ENCODE data around the gene KDM1A. TPM values are rescaled to one million over a fixed set of nuclear protein-coding genes. Genes with fewer than 3 reads are reported as not detected.

The KDM1A gene
- total RNA-seq, 1 donor from 2014 or later = 258 TPM

DNA sequence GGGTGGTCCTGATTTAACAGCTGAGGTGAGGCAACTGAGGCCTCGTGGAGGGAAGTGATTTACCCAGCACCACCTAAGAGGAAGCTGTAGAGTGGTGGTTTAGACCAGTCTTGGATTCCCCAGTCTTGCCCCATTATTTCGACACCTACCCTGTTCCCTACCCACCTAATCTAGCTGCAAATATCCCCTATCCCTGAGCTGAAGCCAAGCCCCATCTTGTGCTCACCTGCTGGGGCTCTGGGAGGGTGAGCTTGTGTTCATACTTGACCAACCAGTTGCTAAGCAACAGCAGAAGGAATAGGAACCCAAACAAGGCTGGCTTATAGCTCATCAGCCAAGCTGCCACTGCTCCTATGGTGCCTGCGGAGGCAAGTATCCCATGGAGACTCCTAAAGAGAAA is 5.6 kb upstream of the KDM1A start:
- no peaks in the 10 kb centered on the region for H3K9me3 Mint-ChIP-seq
- H3K4me3 Mint-ChIP-seq = peak overlapping the region; percentile 41
- peaks cover 12% of the 10 kb centered on the region for H3K4me1 Mint-ChIP-seq
- no peak overlapping the region for H3K27ac Mint-ChIP-seq (ENCODE audit: unreplicated experiment)
- TF ChIP-seq, protein P1, sequence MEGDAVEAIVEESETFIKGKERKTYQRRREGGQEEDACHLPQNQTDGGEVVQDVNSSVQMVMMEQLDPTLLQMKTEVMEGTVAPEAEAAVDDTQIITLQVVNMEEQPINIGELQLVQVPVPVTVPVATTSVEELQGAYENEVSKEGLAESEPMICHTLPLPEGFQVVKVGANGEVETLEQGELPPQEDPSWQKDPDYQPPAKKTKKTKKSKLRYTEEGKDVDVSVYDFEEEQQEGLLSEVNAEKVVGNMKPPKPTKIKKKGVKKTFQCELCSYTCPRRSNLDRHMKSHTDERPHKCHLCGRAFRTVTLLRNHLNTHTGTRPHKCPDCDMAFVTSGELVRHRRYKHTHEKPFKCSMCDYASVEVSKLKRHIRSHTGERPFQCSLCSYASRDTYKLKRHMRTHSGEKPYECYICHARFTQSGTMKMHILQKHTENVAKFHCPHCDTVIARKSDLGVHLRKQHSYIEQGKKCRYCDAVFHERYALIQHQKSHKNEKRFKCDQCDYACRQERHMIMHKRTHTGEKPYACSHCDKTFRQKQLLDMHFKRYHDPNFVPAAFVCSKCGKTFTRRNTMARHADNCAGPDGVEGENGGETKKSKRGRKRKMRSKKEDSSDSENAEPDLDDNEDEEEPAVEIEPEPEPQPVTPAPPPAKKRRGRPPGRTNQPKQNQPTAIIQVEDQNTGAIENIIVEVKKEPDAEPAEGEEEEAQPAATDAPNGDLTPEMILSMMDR (conservative IDR thresholded peaks at IDR 0.05) = no peak
- DNase-seq (ENCODE audit: low read depth, low spot score) = no peak
- H3K36me3 Mint-ChIP-seq (ENCODE audit: low read depth) = no peaks in the 10 kb centered on the region
- no peaks in the 10 kb centered on the region for H3K27me3 Mint-ChIP-seq (ENCODE audit: low read depth)

DNA sequence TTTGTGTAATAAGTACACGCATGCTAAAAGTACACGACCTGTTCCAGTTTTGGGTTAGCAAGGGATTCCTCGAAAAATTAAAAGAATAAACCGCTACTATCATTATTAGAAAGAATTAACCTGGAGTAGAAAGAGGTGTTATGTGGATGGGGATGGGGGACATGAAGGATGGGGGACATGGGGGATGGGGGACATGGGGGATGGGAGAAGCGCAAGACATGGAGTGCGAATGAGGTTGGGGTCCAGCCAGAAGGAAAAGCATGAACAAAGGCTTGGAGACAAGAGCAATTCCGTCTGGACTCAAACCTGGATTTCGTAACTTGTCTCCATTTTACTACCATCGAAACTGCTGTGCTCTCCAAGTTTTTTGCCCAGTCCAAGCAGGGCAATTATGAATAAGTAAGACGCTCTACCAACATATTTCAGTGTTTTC is 591 bp upstream of the KDM1A start:
- no peaks in the 10 kb centered on the region for H3K27me3 Mint-ChIP-seq (ENCODE audit: low read depth)
- peak overlapping the region; percentile 93 for H3K4me3 Mint-ChIP-seq
- peaks cover 25% of the 10 kb centered on the region for H3K36me3 Mint-ChIP-seq (ENCODE audit: low read depth)
- H3K4me1 Mint-ChIP-seq = peaks cover 31% of the 10 kb centered on the region
- DNase-seq (ENCODE audit: low read depth, low spot score) = no peak
- TF ChIP-seq, protein P1 (conservative IDR thresholded peaks at IDR 0.05) = no peak
- peak overlapping the region; percentile 94 for H3K27ac Mint-ChIP-seq (ENCODE audit: unreplicated experiment)
- peaks cover 3% of the 10 kb centered on the region for H3K9me3 Mint-ChIP-seq

DNA sequence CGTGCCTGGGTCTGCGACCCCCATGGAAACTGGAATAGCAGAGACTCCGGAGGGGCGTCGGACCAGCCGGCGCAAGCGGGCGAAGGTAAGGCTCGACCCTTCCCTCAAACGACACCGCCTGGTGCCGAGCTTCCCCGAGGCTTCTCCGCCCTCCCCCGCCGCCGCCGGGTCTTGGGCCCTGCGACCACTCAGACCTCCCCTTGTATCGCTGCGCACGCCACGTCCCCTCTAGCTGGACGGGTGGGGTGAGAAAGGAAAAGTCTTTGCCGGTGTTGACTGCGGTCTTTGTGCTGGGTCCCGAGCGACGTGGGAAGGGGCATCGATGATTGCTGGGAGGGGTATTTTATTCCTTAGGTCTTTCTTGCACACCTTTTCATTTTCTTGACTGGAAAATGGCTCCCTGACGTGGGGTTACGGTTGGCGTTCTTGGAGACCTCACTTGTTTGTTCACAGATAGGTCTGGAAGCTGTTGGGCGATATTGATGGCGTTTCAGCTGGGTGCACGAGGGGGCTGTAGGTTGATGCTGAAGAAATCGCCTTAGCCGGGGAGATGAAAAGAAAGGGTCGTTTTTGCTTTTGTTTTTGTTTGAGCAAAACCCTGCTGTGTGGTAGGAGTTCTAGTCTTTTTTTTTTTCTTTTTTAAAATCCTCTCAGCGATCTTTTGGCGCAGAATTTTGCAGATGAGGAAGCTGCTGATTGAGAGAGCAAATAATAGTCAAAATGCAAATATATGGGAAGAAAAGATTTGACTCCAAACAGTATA is 776 bp downstream of the KDM1A start:
- TF ChIP-seq, protein P1 (conservative IDR thresholded peaks at IDR 0.05) = no peak
- Mint-ChIP-seq H3K27ac (ENCODE audit: unreplicated experiment) (peak overlapping the region; percentile 98), H3K36me3 (ENCODE audit: low read depth) (peaks cover 29% of the 10 kb centered on the region), H3K27me3 (ENCODE audit: low read depth) (no peaks in the 10 kb centered on the region), H3K9me3 (peaks cover 6% of the 10 kb centered on the region), H3K4me3 (peak overlapping the region; percentile 96), H3K4me1 (peaks cover 32% of the 10 kb centered on the region)
- DNase-seq (ENCODE audit: low read depth, low spot score) = peak; percentile 44

DNA sequence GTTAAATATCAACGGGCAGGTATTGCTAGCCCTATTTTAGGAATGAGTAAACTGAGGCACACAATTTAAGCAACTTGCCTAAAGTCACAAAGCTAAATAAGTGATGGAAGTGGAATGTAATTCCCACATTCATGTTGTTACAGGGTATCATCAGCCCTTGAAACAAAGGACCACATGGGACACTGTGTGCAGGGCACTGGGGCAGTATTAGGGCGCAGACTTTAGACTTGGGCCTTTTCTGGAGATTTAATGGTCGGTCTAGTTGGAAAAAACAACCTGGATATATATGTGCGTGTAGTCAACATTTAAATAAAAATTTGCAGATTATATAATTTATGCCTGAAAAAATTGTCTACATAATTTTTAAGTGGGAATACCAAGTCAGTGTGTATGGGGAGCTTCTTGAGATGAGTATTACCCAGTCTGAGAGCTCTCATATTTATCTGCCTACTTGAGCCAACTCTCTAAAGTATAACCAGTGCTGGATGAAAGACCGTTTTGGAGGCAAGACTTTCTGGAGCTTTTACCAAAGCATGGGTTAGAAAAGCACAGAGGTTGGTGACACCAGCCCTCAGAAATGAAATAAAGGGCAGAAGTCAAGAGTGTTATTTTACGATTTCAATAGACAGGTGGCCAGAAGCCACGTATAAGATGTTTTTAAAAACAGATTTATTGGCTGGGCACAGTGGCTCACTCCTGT is 1.6 kb downstream of the KDM1A start:
- no peak for DNase-seq (ENCODE audit: low read depth, low spot score)
- H3K4me3 Mint-ChIP-seq = peak overlapping the region; percentile 96
- peak overlapping the region; percentile 98 for H3K27ac Mint-ChIP-seq (ENCODE audit: unreplicated experiment)
- peaks cover 29% of the 10 kb centered on the region for H3K36me3 Mint-ChIP-seq (ENCODE audit: low read depth)
- H3K9me3 Mint-ChIP-seq = peaks cover 6% of the 10 kb centered on the region
- TF ChIP-seq, protein P1 (conservative IDR thresholded peaks at IDR 0.05) = no peak
- peaks cover 36% of the 10 kb centered on the region for H3K4me1 Mint-ChIP-seq
- H3K27me3 Mint-ChIP-seq (ENCODE audit: low read depth) = no peaks in the 10 kb centered on the region

DNA sequence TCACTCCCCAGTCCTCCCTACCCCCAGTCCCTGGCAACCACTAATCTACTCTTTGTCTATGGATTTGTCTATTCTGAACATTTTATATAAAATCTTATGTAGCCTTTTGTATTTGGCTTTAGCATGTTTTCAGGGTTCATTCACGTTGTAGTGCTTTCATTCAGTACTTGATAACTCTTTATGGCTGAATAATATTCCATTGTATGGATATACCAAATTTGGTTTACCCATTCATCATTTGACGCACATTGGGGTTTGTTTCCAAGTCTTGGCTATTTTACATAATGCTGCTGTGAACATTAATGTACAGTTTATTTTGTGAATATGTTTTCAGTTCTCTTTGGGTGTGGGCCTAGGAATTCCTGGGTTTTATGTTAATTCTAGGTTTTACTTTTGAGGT is 2.6 kb downstream of the KDM1A start:
- no peak for DNase-seq (ENCODE audit: low read depth, low spot score)
- H3K9me3 Mint-ChIP-seq = peaks cover 6% of the 10 kb centered on the region
- H3K4me3 Mint-ChIP-seq = peak overlapping the region; percentile 96
- no peak overlapping the region for H3K27ac Mint-ChIP-seq (ENCODE audit: unreplicated experiment)
- peaks cover 29% of the 10 kb centered on the region for H3K36me3 Mint-ChIP-seq (ENCODE audit: low read depth)
- no peaks in the 10 kb centered on the region for H3K27me3 Mint-ChIP-seq (ENCODE audit: low read depth)
- peaks cover 45% of the 10 kb centered on the region for H3K4me1 Mint-ChIP-seq
- TF ChIP-seq, protein P1 (conservative IDR thresholded peaks at IDR 0.05) = no peak
